AG08395 (cell line): Measurements from ENCODE around the gene THSD4.
"Not testable (repeated sequence)": the region's sequence is repeated elsewhere in the genome, so short reads cannot be mapped to it uniquely, and the experiment has no call there.

Experiments
- DNase-seq: peaks from one replicate; pipeline ENCODE4 v3.0.0; 2012; ENCODE audit warnings: mixed read lengths, low spot score

Gene THSD4

DNA sequence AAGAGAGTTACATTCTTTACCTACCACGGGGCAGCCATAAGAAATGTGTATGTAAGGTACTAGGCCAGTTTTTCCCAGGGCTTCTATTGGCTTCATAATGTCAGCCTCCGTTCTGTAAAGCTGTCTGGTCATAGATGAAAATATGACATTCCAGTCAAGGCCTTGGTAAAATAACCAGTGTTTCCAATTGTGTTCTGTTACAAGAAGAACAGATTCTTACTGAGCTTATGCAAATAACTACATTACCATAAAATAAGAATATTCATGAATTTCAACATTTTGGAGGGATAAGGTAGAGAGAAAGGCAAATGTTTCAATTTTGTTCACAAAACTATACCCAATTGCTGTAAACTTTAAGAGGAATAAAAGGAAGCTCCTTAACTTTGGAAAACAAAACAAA is 315.5 kb downstream of the THSD4 start:
- no peak for DNase-seq

DNA sequence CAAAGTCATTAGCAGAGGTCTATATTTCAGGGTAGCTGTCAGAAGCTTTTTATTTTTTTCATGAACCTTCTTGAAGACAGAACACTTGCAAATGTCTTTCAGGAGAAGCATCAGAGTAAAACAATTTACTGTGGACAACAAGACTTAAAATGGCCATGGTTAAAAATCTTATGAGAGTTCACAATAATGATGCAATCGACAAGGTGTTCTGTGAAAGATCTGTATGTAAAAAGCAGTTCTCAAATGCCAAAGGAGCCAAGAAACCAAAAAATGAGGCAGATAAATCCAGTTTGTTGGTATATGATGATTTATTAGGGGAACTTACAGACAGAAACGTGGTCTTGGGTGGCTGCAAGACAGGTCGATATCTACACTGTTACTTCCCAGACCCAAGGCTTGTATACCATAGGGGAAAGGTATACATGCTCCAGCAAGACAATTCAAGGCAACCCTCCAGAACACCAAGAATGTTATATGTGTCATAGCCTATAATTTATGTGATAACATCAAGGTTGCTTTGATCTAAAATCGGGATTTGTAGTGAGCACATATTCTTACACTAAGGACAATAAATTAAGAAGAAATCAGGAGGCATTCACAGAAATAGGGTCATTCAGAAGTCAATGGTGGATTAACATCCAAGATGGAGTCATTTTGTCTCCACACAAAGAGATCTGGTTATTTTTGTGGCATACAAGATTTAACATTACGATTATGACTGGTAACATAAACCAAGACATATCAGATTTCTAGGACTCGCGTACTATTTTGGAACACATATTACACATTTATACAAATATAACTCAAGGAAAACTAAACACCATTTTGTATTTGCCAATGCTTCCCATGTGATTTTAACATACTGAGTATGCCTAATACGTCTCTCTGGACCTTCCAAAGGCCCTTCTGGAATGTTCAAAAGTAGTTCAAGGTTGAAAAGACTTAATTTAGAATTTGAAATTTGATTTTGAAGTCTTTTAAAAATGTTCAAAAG is 316.4 kb downstream of the THSD4 start:
- DNase-seq: no peak

DNA sequence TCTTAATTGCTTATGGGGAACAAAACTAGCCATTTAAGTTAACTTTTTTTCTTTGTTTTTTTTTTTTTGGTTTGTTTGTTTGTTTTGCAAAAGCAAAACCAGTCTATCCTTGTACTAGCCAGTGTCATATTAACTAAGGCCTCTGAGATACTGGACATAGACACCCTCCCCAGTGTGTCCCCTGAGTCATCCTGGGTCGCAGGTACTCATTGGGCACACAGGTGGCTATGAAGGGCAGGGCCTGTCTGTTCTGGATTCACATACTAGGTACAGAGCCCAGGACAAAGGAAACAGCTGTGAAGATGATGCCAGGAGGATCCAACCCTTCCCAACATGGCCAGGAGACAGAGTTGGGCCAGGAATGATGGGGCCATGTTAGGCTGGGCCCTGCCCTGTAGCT is 318.1 kb downstream of the THSD4 start:
- no peak for DNase-seq

DNA sequence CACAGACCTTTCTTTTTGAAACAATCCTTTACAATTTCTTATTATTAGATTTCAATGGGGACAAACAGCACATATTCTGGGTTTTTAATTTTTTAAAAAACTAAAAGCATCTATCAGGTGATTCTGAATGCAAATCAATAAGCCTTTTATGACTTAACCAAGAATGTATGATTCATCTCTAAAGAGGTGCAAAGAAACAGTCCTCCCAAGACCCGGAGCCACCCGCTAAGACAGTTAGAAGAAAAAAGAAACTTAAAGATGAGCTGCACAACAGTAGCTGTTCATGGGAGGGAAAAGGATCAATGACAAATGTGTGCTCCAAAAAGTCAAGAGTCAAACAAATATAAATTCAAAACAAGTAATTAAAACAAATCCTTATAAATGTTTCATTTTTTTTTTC is 319.5 kb downstream of the THSD4 start:
- DNase-seq: no peak

DNA sequence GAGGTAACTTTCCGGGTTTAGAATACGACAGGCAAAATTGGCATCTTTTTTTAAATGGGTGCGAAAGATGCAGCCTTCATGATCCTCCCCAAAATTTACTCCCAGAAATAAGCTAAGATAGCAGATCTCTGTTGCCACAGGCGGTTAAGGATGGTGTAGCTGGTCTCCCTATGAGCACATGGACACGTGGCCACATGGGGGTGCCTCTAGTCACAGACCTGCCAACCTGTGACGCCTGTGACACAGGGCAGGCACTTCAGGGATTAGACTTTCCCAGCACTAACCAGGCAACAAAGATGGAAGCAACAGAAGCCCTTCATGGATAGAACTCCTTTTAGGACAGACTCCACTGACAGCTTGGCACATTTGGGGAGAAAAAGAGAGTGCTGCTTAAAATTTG is 320.3 kb downstream of the THSD4 start:
- DNase-seq: no peak

DNA sequence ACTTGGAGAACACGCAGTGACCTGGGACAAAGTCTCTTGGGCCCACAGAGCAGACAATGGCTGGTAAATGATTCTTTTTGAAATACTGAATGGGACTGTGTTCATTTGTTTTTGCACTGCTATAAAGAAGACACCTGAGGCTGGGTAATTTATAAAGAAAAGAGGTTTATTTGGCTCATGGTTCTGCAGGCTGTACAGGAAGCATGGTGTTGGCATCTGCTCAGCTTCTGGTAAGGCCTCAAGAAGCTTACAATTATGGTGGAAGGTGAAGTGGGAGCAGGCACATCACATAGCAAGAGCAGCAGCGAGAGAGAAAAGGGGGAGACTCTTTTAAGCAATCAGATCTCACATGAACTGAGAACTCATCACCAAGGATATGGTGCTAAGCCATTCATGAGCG is 321.6 kb downstream of the THSD4 start:
- DNase-seq: no peak

DNA sequence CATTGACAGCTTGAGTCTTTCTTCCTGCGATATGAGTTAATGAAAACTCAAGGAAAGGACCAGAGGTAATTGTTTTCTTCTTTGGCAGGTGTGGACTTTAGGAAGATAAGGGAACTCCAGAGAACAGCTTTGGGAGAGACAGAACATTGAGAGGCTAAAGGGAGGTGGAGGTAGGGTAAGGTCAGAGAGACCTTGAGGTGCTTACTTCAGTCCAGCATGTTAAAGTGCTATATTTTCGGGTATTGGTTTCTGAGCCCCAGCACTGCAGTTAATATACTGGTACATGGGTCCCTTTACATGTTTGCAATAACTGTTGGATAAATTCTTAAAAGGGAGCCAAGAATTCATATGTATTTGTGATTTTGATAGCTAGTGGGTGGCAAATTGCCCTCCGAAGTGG is 322.1 kb downstream of the THSD4 start:
- no peak for DNase-seq

DNA sequence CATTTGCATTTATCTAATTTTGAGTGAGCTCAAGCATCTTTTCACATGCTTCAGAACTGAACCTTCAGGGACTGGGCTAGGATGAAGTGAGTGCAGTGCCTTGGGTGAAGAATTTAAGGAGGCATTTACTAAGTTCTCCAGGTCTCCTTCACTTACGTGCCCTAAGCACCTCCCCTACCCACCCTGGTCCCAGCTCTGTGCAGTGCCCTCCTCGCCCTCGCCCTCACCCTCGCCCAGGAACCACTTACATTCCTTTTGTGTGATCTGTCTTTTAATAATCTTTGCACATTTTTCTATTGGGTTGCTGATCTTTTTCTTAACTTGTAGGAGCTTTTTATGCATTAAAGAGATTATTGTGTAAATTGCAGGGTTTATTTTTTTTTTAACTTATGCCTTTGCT is 322.6 kb downstream of the THSD4 start:
- no peak for DNase-seq

DNA sequence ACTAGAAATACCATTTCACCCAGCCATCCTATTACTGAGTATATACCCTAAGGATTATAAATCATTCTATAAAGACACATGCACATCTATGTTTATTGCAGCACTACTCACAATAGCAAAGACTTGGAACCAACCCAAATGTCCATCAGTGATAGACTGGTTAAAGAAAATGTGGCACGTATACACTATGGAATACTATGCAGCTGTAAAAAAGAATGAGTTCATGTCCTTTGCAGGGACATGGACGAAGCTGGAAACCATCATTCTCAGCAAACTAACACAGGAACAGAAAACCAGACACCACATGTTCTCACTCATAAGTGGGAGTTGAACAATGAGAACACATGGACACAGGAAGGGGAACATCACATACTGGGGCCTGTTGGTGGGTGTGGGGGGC is 324.2 kb downstream of the THSD4 start:
- DNase-seq: not testable (repeated sequence)

DNA sequence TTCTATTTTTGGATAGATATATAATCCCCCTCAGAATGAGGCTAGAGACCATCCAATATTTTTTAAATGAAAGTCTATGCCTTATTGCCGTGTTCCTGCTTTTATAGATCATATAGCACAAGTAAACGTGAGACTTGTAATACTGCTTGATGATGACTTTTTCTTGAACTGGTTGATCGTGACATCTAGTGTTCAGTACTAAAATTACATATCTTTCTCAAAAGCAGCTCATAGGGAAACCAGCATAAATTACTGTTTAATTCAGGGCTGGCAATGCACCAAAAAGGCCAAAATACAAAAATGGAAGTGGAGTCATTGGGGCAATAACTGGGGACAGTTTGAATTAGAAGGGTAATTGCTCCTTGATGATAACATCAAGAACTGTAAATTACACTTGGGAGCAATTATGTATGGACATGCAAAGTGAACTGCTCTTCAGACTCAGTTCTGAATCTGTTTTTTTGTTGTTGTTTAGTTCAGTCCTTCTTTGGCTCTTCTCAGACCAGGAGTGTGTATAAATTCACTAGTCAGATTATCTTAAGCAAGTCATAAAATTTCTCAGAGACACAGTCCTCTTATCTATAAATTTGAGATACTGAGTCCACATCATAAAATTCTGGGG is 325.3 kb downstream of the THSD4 start:
- DNase-seq: peak; percentile 50

DNA sequence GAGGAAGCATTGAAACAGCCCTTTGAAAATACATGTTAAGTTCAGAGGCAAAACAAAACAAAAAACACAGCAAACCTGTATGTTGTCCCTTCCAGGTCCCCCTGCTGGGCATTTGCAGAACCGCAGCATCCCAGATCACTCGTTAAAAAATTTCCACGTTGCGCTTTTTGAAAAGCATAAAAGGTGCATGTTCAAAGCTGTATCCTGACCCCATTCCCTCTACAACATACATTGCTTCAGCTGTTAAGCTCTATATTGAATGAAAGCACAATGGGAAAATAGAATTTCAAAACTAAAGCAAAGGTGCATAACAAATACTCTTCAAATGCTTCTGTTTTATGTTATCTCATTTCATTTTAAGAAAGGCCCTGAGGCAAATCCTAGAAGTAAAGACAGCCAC is 328.3 kb downstream of the THSD4 start:
- DNase-seq: peak; percentile 49

DNA sequence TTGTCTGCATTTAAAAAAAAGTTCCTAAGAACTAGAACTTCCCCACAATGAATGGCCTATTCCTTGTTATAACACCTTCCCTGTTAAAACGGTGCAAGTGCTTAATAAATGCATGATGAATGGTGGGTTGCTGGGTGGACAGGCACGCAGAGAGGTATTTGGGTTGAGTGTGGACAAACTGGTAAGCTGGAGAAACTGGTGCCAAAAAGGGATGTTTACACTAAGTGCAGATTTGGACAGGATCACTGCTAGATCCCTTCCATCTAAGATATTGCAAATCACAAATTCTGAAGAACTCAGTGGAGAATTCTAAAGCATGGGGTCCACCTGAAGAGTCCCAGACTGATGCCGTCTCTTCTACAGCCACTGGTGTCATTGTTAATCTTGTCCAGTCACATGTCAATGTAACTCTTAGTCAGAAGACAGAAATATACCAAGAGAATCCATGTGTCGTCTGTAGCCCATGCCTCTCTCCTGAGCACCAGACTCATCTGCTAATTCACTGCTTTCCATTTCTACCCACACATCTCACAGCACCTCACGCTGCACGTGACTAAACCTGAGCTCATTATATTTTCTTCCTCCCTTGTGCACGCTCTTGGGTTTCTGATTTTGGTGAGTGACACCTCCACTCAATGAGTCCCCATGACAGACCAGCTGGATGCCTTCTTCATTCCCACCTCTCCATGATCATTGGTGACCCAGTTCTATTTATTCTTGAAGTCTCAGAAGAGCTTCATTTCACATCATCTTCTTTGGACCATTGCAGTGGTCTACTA is 328.9 kb downstream of the THSD4 start:
- no peak for DNase-seq

DNA sequence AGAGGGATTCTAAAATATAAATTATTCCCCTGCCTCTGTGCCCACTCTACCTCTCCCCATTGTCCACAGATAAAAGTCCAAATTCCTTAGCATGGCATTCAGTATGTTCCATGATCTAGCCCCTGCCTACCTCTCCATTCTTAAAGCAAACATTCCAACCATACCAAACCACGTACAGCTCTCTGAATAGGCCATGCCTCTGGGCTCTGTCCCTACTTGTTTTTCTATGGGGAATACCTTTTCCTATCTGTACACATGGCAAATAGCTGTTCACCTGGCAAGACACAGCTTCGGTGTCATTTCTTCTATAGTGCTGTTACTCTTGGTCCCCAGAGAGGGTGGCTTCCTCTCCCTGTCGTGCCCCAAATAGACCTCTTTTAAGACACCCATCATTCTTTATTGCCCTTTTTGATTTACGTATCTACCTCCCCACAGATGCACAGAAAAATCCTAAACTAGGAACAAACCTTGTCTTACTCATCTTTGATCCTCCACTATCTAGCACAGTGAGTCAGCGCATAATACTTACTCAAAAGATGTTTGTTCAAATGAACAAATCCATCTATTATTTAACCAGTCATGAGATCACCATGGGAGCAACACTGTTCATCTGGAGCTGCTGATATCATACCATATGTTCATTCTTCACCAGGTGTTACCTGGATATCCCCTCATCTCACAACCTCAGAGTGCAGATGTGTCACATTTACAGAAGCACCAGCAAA is 329.8 kb downstream of the THSD4 start:
- no peak for DNase-seq

DNA sequence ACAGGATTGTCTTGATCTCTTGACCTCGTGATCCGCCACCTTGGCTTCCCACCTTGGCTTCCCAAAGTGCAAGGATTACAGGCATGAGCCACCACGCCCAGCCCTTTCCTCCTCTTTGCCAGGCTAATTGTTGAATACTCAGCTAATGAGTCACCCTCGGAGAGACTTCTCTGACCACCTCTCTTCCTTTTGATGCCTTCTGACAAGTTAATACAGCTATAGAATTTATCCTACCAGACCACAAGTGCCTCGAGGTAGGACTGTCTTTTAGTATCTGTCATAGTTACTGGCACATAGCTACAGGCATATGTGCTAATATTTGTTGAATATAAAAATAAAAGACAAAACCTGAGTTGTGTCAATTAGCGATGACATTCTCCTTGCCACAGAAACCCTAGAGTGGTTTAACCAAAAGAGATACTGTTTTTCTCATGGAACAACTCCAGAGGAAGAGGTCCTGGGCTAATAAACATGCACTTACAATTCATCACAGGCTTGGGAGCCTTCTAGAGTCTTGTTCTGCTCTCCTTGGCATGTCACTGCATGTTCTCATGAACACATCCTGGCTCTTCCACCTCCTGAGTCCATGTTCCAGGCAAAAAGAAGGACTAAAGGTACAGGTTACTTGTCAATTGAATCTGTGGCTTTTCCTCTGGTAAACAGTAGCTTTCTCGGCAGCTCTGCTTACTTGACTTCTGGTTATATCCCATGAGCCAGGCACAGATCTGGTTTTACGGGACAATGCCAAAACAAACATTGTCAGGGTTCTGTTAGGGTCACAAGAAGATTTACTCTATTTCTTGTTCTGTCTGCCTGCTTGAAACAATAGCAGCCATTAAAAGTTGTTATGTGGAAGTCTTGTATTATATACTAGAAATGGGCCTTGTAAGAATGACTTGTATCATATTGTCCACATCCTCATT is 332.3 kb downstream of the THSD4 start:
- DNase-seq: no peak

DNA sequence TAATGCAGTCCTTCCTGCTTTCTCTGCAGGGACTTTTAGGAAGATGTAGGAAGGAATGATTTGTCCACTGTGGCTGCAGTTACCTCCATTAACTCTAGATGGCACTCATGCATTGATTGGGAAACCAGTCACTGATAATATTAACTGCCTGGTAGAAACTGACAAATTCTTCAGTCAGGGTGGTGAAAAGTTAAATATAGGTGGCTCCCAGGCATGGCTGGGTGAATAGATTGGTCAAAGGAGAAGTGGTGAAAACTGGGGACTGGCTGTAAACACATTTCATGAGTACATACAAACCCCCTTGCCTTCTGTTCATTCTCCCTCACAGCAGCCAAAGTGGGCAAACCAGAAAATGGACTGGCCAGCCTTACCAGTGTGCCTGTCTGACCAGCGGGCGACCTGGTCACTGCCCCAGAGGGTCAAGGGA is 333.4 kb downstream of the THSD4 start:
- DNase-seq: peak; percentile 67

DNA sequence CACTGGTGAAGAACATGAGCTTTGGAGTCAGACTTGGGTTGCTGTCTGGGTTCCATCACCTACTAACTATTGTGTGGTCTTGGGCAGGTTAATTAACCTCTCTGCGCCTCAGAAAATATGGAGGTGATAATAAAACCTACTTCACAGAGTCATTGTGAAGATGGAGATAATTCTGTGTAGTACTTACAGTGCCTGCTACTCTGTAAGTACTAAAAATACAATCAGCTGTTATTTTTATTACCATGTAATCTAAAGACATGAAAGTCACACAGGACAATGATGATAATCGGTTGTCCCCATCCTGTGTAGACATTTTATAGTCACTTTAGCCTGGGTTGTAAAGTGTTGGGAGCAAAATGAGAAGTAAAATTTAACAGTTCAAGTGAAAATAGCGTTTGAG is 334.1 kb downstream of the THSD4 start:
- no peak for DNase-seq

DNA sequence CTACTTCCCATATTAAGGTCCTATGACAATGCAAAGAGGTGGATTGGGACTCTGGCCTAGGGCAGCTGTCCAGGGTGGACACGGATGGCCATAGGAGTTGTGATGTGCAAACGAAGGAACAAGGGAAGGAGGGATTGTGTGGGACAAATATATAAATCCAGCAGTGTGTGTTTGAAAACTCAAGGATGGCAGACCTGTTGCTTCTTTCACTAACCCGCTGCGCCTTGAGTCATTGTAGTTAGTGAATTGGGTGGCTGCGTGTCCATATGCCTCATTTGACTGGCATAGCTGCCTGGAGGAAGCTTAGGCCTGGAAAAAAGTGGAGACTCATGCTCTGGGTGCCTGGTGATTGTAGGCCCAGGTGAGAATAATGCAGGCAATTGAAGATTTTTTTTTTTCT is 334.7 kb downstream of the THSD4 start:
- DNase-seq: no peak

DNA sequence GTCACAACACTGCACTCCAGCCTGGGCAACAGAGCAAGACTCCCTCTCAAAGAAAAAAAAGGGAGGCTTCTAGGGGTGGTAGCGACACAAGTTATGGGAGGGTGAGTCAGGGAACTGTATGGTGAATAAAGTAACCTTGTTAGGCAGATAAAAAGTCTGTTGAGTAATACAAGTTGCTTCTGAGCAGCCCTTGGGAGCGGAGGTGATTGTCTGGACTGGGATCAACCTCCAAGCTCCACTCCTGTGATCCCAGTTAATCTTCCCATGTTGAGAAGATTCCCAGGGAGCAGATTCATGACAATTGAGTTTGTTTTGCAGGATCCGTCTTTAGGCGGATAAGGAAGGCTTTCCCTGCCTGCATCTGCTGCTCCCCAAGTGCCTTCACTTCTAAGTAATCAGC is 335.9 kb downstream of the THSD4 start:
- DNase-seq: no peak

DNA sequence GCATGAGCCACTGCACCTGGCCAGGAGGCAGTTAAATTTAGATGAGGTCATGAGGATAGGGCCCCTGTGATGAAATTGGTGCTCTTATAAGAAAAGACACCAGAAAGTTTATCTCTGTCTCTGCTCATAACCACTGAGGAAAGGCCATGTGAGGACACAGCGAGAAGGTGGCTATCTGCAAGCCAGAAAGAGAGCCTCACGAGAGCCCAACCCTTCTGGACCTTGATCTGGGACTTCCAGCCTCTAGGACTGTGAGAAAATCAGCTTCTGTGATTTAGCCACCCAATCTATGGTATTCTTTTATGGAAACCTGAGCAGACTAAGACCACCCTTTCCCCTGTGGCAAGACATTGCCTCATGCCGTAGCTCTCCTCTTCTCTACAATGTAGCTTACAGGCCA is 337.6 kb downstream of the THSD4 start:
- no peak for DNase-seq

DNA sequence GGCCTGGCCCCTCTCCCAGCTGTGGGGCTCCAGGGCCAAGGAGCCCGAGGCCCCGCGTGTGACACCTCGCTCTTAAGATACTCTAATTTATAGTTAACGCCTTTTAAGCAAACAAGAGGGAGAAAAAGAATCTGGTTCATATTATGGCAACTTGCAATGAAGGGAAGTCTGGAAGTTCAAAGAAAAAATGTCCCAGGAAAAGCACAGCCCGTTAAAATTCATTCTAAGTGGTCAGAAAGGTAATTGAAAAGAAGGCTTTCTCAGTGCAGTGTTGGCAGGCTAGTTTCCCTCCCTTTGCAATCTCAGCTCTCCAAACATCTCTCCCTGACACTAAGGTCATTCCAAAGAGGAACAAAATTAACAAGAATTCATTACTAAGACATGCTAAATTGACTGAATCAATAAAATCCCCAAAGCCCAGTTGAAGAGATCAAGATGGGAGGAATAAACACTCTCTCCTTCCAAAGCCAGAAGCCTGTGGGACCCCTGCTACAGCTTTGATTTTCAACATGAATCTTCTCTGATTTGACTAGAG is 339.3 kb downstream of the THSD4 start:
- DNase-seq: no peak

DNA sequence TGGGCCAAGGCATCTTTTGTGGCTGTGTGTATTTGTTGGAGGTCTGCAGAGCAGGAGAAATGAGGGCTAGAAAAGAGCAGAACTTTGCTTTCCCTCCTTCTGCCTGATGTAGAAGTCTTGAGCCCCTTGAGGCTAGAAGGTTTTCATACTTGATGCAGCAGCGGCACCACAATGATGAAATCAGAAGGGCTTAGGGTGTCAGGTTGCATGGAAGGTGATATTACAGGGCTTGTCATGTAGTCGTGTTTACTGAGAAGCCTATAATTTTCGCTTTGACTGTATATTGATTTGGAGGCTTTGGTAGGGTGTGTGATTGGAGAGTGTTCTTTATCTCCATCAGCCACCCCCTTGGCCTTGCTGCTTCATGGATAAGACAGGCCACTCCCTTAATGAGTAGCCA is 339.8 kb downstream of the THSD4 start:
- no peak for DNase-seq
